NCI-H146 (cell line): ENCODE data around the gene NRXN3.

Experiments used
- DNase-seq: peaks from one replicate; lab custom pipeline; 2025; lab: John Stamatoyannopoulos, UW

The NRXN3 gene

GRCh38 chr14:79581912-79582576 is 1411.9 kb downstream of the NRXN3 start:
- DNase-seq = no peak

GRCh38 chr14:79583738-79584408 is 1413.7 kb downstream of the NRXN3 start:
- DNase-seq = no peak

GRCh38 chr14:79584679-79585078 is 1414.5 kb downstream of the NRXN3 start:
- no peak for DNase-seq

- DNase-seq = no peak
Observed at GRCh38 chr14:79585845-79586244, 1415.7 kb downstream of the NRXN3 start.

GRCh38 chr14:79586416-79586815 is 1416.2 kb downstream of the NRXN3 start:
- DNase-seq = no peak

GRCh38 chr14:79586989-79587598 is 1416.9 kb downstream of the NRXN3 start:
- DNase-seq = no peak

- no peak for DNase-seq
Observed at GRCh38 chr14:79587875-79588274, 1417.7 kb downstream of the NRXN3 start.

GRCh38 chr14:79588398-79588797 is 1418.2 kb downstream of the NRXN3 start:
- DNase-seq = no peak

- no peak for DNase-seq
Observed at GRCh38 chr14:79596551-79596950, 1426.4 kb downstream of the NRXN3 start.

GRCh38 chr14:79597566-79597965 is 1427.4 kb downstream of the NRXN3 start:
- DNase-seq = no peak

- no peak for DNase-seq
Observed at GRCh38 chr14:79598339-79598738, 1428.2 kb downstream of the NRXN3 start.

GRCh38 chr14:79599239-79599638 is 1429.1 kb downstream of the NRXN3 start:
- no peak for DNase-seq

GRCh38 chr14:79600406-79600805 is 1430.2 kb downstream of the NRXN3 start:
- no peak for DNase-seq

- no peak for DNase-seq
Observed at GRCh38 chr14:79601579-79601978, 1431.4 kb downstream of the NRXN3 start.

- no peak for DNase-seq
Observed at GRCh38 chr14:79602045-79602444, 1431.9 kb downstream of the NRXN3 start.

- DNase-seq = no peak
Observed at GRCh38 chr14:79602742-79603141, 1432.6 kb downstream of the NRXN3 start.

GRCh38 chr14:79605849-79606248 is 1435.7 kb downstream of the NRXN3 start:
- DNase-seq = peak; percentile 34

GRCh38 chr14:79608446-79608845 is 1438.3 kb downstream of the NRXN3 start:
- no peak for DNase-seq

GRCh38 chr14:79613625-79614024 is 1443.5 kb downstream of the NRXN3 start:
- no peak for DNase-seq

- no peak for DNase-seq
Observed at GRCh38 chr14:79614448-79614847, 1444.3 kb downstream of the NRXN3 start.

GRCh38 chr14:79627058-79627457 is 1456.9 kb downstream of the NRXN3 start:
- DNase-seq = no peak

GRCh38 chr14:79629411-79630287 is 1459.5 kb downstream of the NRXN3 start:
- no peak for DNase-seq
